ENCODE measurements around the gene RAB3IL1.
A peak's percentile ranks its signal among the peaks of the same experiment; 100 is the strongest.

Gene RAB3IL1

DNA sequence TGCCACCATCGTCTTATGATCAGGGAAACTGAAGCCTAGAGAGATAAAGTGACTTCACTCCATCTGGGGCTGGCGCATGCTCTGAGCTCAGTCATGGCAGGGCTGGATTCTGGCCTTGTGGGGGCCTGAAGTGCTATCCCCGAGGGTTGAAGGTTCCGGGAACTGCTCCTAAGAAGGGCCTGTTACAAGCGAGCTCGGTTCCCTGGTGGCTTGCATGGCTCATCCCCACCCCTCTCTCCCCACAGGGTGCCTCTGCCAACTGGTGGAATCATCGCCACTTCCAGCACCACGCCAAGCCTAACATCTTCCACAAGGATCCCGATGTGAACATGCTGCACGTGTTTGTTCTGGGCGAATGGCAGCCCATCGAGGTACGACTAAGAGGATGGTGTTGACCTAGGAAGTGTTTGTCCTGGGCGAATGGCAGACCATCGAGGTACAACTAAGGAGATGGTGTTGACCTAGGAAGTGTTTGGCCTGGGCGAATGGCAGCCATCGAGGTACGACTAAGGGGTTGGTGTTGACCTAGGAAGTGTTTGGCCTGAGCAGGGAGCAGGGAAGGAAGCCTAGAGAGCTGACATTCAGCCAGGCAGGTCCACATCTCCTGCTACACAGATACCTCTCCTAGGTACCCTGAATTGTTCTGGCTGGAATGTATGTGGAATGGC, 69.3 kb downstream of the RAB3IL1 start:
- DNase-seq = no peak
- peak; percentile 57 for TF ChIP-seq POLR2A (IDR thresholded peaks at IDR 0.05; ENCODE audit: low read length)
- no peak for TF ChIP-seq GATA1 (IDR thresholded peaks at IDR 0.05; ENCODE audit: low read depth, low read length)

Data from erythroblast (primary cell).